IPS DF 6.9 (cell line): ENCODE data around the gene YTHDC1.

ENCODE experiments used
- DNase-seq: peaks from one replicate; pipeline ENCODE4 v3.0.0-alpha.2; 2013; ENCODE audit warnings: low read depth, low spot score
- H3K27ac ChIP-seq: one replicate; pipeline ENCODE4 v1.5.1; 2013; ENCODE audit warnings: low read length, control low read depth
- H3K27me3 ChIP-seq: 2 replicates; pipeline ENCODE4 v1.6.1; 2013; ENCODE audit warnings: mild to moderate bottlenecking, low read length; ENCODE audit not compliant: control insufficient read depth, insufficient read depth
- H3K36me3 ChIP-seq: 2 replicates; pipeline ENCODE4 v1.6.1; 2013; ENCODE audit warnings: low read length; ENCODE audit not compliant: control insufficient read depth, insufficient read depth
- H3K4me1 ChIP-seq: 2 replicates; pipeline ENCODE4 v1.6.1; 2013; ENCODE audit warnings: low read length; ENCODE audit not compliant: control insufficient read depth, insufficient read depth
- H3K4me3 ChIP-seq: 2 replicates; pipeline ENCODE4 v1.5.1; 2013; ENCODE audit warnings: mild to moderate bottlenecking, low read length
- H3K9me3 ChIP-seq: 2 replicates; pipeline ENCODE4 v1.6.1; 2013; ENCODE audit warnings: low read length, inconsistent platforms; ENCODE audit not compliant: control insufficient read depth, insufficient read depth
- WGBS: extraction: QIAGEN DNeasy Blood & Tissue Kit; methylation state at CpG from one replicate; pipeline ENCODE4 v1.1.7; 2013; ENCODE audit warnings: mixed read lengths, missing lambda C conversion rate; ENCODE audit not compliant: insufficient read length, insufficient coverage; 5-methylcytosine and 5-hydroxymethylcytosine counted together

Gene YTHDC1

GRCh38 chr4:68272860-68273259, 77.0 kb downstream of the YTHDC1 start:
- no peak for DNase-seq
- Histone ChIP-seq H3K36me3 (no peaks in the 10 kb centered on the region), H3K27me3 (no peaks in the 10 kb centered on the region), H3K9me3 (peaks cover 4% of the 10 kb centered on the region; the same call in 1 of the 2 replicates), H3K4me3 (no peak overlapping the region), H3K27ac (no peak overlapping the region), H3K4me1 (peaks cover 3% of the 10 kb centered on the region; the same call in 1 of the 2 replicates)
- WGBS, result no CpG with 5 or more reads among the region's 2 CpGs

GRCh38 chr4:68272380-68272779, 77.5 kb downstream of the YTHDC1 start:
- no peak for DNase-seq
- WGBS, result no CpG with 5 or more reads among the region's 2 CpGs

DNA sequence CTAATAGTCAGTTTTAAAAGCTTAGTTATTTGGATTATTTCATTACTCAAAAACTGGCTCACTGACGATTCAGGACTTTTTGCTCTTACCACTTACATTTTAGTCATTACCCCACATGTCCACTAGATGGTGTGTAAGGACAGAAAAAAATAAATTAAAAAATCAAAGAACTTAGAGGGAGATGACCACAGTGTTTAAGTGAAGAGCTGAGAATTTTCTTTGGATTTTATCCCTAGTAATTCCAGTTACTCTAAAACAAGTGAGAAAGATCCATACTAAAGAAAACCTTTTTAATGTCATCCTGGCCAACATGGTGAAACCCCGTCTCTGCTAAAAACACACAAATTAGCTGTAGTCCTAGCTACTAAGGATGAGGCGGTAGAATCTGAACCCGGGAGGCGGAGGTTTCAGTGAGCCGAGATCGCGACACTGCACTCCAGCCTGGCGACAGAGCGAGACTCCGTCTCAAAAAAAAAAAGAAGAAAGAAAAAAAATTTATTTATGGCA, 78.0 kb downstream of the YTHDC1 start:
- Histone ChIP-seq H3K4me3 (no peak overlapping the region), H3K27ac (no peak overlapping the region), H3K36me3 (no peaks in the 10 kb centered on the region), H3K9me3 (peaks cover 4% of the 10 kb centered on the region; the same call in 1 of the 2 replicates), H3K4me1 (peaks cover 3% of the 10 kb centered on the region; the same call in 1 of the 2 replicates), H3K27me3 (no peaks in the 10 kb centered on the region)
- no peak for DNase-seq
- WGBS, result no CpG with 5 or more reads among the region's 11 CpGs

More at GRCh38 chr4:68272380-68272779, 77.5 kb downstream of the YTHDC1 start:
- H3K36me3 ChIP-seq, result no peaks in the 10 kb centered on the region
- H3K27me3 ChIP-seq, result no peaks in the 10 kb centered on the region
- peaks cover 3% of the 10 kb centered on the region; the same call in 1 of the 2 replicates for H3K4me1 ChIP-seq
- no peak overlapping the region for H3K27ac ChIP-seq
- H3K4me3 ChIP-seq, result no peak overlapping the region
- peaks cover 4% of the 10 kb centered on the region; the same call in 1 of the 2 replicates for H3K9me3 ChIP-seq

DNA sequence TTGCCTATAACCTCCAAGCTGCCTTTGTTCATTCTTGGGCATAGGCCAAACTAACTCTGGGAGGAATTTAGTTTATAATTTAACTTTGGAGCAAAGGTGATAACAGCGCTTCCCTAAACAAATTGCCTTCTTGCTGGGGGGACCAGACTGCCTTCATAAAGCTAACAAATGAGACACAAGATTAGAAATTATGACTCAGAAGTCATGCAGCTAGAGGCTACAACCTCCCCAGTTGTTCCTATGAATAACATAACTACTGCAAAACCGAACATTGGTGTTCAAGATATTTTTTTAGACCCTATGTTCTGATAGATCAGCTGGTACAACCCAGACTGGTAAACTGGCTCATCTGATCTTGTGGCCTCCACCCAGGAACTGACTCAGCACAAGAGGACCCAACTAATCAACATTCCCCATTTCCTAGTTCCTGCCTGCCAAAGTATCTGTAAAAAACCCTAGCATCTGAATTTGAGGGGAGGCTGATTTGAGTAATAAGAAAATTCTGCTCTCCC, 82.4 kb downstream of the YTHDC1 start:
- Histone ChIP-seq H3K36me3 (no peaks in the 10 kb centered on the region), H3K4me1 (no peaks in the 10 kb centered on the region), H3K4me3 (no peak overlapping the region), H3K9me3 (peaks cover 4% of the 10 kb centered on the region; the same call in 1 of the 2 replicates), H3K27ac (no peak overlapping the region), H3K27me3 (no peaks in the 10 kb centered on the region)
- WGBS, result no CpG with 5 or more reads among the region's 2 CpGs
- no peak for DNase-seq

GRCh38 chr4:68264875-68265565, 84.9 kb downstream of the YTHDC1 start:
- Histone ChIP-seq H3K4me1 (no peaks in the 10 kb centered on the region), H3K27me3 (no peaks in the 10 kb centered on the region), H3K9me3 (peaks cover 1% of the 10 kb centered on the region; the same call in 1 of the 2 replicates), H3K4me3 (no peak overlapping the region), H3K27ac (no peak overlapping the region), H3K36me3 (no peaks in the 10 kb centered on the region)
- no peak for DNase-seq
- WGBS, result no CpG with 5 or more reads among the region's 3 CpGs
